NCI-H69 (cell line): Measurements from ENCODE around the gene PKLR.
"Not testable (repeated sequence)": the region's sequence is repeated elsewhere in the genome, so short reads cannot be mapped to it uniquely, and the experiment has no call there.

Source experiments
- DNase-seq: peaks from one replicate; lab custom pipeline; 2025; lab: John Stamatoyannopoulos, UW

Gene PKLR

DNA sequence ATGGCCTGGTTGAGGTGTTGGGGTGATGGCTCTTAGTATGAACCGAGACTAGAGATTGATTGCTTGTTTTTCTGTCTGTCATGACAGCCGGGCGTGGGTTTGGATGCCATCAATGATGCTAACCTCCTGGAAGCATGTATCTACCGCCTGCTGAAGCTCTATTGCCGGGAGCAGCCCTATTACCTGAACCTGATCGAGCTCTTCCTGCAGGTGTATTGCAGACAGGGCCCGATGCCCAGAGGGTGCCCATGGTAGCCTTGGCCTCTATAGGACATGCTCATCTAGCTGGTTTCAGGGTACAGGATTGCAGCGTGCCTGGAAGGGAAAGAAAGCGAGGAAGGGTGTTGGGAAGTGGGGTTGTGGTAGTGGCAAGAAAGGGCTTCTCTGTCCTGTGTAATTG lies 16.8 kb upstream of the PKLR start:
- no peak for DNase-seq

- DNase-seq = no peak
Observed at GRCh38 chr1:155316922-155317321, 15.7 kb upstream of the PKLR start.

DNA sequence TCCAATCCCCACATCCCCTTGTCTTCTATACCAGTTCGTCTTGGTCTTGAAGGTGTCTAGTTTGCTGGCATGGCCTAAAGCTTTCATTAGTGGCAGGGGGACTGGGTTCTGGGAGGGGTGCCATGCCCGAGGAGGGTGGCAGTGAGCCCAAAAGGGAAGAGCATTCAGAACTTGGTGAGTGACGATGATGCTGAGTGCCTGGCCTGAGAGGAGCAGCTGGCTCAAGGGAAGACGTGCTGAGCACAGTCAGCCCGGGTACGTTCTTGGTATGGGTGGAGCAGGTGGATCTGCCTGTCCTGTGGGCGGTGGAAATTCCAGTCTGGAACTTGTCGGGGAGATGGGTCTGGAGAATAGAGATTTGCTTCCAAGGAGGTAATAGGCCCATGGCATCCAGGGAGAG lies 12.0 kb upstream of the PKLR start:
- DNase-seq = no peak

DNA sequence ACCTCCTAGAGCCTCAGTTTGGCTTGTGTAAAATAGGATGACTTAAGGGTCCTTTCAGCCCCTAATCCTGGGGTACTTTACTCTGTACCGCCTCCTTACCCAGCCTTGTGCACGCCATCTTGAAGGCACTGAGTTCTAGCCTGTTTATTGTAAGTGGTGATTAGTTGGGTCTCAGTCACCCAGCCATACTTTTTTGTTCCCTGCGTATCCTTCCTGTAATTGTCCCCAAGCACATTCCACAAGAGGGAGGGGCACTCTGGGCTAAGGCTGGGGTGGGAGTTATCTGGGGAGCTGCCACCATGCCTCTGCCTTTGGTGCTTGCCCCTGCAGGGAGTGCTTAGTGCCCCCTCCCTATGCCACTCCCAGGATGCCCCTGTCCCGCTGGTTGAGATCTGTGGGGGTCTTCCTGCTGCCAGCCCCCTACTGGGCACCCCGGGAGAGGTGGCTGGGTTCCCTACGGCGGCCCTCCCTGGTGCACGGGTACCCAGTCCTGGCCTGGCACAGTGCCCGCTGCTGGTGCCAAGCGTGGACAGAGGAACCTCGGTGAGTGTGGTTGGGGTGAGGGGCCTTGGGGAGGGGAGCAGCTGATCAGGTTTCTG lies 8.3 kb upstream of the PKLR start:
- peak; percentile 44 for DNase-seq

DNA sequence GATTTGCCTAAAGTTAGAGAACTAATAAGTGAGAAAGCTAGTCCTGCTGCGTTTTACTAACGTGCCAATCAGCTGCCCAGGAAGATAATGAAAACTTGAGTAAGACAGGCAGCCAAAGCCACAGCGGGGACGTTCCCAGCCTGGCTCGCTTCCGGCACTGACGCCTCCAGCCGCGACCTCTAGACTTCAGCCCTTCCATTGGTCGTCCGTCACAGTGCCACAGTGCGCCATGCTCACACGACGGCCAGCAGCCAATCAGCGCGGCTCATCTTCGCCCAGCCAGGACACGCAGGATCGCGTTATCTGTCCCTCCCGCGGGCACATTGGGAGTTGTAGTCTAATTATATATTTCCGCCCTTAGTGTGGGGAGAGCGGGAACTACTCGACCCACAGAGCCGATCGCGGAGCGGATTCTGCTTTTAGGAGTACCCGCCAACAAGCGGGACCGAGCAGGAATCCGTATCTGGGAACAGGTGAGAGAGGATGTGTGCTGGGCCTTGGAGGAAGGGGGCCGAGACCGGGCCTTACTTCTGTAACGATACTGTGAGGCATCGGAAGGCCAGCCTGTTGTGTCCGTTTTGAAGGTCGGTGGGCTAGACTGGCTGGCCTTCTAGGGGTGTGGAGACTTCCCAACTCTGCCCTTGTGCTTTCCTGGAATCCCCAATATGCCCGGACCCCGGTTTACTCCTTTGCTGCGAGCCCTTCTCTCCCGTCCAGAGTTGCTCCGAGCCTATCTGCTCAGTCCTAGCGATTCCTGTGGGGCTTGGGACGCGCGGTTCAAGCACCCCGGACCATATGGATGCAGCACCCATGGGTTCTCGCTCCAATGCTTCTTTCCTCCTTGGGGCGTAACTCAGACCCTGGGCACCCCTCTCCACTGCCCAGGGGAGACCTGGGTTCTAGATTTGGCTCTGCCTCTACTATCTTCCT lies 7.5 kb upstream of the PKLR start, which contains the start of gene FDPS:
FDPS (plus strand) TSS at position 374 of the 930 bp plus-strand sequence. CDS start 924 bp downstream, outside the sequence.
- DNase-seq = peak; percentile 99

GRCh38 chr1:155307247-155307740 lies 6.1 kb upstream of the PKLR start:
- peak; percentile 49 for DNase-seq

GRCh38 chr1:155305881-155306391 lies 4.7 kb upstream of the PKLR start:
- DNase-seq = no peak

GRCh38 chr1:155304558-155305063 lies 3.4 kb upstream of the PKLR start:
- DNase-seq = no peak

- no peak for DNase-seq
Observed at GRCh38 chr1:155300553-155301329, 497 bp downstream of the PKLR start.

DNA sequence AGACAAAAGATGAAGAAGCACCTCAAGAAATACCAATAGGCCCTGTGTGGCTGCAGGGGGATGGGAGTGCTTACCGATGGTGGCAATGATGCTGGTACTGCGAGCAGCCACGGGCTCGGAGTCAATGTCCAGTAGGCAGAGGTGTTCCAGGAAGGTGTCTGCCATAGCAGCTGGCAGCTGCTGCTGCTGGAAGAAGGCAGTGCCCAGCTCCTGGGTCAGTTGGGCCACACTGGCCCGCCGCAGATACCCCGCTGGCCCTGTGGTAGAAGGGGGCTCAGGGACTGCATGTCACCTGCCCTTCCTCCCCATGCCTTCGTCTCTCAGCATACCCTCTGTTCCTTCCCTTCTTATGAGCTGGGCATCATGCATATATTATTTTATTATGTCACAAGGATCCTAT lies 1.2 kb downstream of the PKLR start:
- DNase-seq = no peak

DNA sequence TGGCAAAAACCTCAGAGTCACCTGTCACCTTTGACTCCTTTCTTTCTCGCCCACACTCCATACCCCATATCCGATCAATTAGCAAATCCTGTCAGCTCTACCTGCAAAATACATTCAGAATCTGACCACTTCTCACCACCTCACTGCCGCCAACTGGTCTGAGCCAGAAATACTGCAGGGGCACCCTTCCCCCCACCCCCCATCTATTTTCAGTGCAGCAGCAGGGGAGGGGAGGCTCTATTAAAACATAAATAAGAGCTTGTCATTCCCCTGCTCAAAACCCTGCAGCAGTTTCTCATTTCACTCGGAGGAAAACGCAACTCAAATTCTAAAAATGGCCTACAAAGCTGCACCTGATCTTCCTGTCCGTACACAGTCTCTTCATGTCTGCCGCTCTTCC lies 3.9 kb downstream of the PKLR start:
- DNase-seq = no peak

- DNase-seq = no peak
Observed at GRCh38 chr1:155296661-155297060, 4.6 kb downstream of the PKLR start.

DNA sequence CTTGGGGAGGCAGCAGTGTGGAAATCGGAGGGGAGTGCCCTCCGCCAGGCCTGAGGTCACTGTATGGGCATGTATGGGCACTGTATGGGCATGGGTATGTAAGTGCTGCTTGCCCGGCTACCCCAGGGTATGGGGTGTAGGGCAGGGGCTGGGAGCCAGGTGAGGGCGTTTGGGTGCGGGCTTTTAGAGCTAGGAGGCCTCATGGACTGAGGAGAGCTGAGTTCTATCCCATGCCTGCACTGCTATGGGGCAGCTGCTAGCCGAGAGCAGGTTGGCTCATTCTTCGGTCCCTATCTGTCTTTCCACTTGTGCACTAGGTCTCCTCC lies 5.3 kb downstream of the PKLR start:
- DNase-seq = no peak

GRCh38 chr1:155295183-155295941 lies 5.9 kb downstream of the PKLR start:
- DNase-seq = no peak

DNA sequence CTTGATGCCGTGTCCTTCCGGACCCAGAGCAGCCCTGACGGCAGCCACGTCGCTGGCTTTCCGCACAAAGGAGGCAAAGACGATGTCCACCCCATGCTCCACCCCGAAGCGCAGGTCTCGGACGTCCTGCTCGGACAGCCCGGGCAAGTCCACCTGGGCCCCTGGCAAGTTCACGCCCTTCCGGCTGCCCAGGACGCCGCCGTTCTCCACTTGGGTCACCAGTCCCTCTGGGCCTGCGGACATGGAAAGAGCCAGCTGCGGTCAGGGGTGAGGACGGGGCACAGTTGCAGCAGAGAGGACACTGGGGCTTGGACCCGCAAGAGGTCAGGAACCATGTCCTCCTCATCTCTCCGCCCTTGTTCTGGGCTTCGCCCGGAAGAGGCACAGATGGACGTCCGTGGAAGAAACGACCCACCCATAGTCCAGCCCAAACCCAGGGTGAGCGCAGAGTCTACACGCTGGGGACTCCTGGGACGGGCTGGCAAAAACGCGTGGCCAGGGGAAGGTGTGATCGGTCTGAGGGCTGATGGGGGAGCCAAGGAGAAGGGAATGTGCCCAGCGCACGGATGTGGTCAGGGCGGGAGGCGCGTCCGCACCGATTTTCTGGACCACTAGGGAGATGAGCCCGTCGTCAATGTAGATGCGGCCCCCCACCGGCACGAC lies 6.6 kb downstream of the PKLR start:
- DNase-seq = no peak

- DNase-seq = no peak
Observed at GRCh38 chr1:155293086-155293749, 8.0 kb downstream of the PKLR start.

GRCh38 chr1:155291006-155291405 lies 10.2 kb downstream of the PKLR start:
- not testable (repeated sequence) for DNase-seq

DNA sequence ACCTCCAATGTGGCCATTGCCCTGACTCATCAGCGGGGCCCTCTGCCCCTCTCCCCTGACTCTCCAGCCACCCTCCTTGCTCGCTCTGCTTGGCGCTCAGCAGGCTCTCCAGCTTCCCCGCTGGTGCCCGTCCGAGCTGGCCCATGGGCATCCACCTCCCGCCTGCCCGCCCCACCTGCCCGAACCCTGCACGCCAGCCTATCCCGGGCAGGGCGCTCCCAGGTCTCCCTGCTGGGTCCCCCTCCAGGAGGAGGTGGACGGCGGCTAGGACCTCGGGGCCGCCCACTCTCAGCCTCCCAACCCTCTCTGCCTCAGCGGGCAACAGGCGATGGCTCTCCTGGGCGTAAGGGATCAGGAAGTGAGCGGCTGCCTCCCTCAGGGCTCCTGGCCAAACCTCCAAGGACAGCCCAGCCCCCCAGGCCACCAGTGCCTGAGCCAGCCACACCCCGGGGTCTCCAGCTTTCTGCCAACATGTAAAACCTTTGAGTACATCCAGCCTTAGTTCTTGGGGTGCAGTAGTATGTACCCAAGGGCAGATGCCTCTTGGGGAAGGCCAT lies 13.2 kb downstream of the PKLR start:
- DNase-seq = no peak

GRCh38 chr1:155286544-155286943 lies 14.7 kb downstream of the PKLR start:
- DNase-seq = no peak

- no peak for DNase-seq
Observed at GRCh38 chr1:155285631-155286044, 15.6 kb downstream of the PKLR start.
